NOMO-1 treated with dmso at 0.1 percent for 144 hours (cell line): ENCODE measurements around the gene SMCHD1.
"Not testable (repeated sequence)": the region's sequence is repeated elsewhere in the genome, so short reads cannot be mapped to it uniquely, and the experiment has no call there.

Experiments used
- DNase-seq: peaks from one replicate; lab custom pipeline; 2025; ENCODE audit not compliant: unreplicated experiment; lab: John Stamatoyannopoulos, UW

Gene SMCHD1

DNA sequence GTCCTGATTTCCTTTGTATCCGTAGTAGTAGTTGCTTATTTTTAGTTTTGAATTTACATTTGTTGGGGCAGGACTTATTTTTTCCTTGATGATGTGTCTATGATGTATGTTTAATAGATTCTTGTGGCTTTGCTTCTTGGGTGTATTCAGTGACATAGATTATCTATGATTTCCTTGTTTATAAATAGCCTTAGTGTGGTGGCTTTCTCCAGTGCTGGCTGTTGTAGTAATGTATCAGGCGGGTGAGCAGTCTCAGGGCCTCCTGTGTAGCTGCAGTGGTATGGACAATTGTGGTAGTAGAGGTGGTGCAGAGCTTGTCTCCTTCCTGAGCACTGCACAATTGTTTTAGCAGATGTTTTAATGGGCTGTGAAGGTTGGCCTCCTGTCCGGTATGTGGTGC lies 60.5 kb downstream of the SMCHD1 start:
- no peak for DNase-seq

DNA sequence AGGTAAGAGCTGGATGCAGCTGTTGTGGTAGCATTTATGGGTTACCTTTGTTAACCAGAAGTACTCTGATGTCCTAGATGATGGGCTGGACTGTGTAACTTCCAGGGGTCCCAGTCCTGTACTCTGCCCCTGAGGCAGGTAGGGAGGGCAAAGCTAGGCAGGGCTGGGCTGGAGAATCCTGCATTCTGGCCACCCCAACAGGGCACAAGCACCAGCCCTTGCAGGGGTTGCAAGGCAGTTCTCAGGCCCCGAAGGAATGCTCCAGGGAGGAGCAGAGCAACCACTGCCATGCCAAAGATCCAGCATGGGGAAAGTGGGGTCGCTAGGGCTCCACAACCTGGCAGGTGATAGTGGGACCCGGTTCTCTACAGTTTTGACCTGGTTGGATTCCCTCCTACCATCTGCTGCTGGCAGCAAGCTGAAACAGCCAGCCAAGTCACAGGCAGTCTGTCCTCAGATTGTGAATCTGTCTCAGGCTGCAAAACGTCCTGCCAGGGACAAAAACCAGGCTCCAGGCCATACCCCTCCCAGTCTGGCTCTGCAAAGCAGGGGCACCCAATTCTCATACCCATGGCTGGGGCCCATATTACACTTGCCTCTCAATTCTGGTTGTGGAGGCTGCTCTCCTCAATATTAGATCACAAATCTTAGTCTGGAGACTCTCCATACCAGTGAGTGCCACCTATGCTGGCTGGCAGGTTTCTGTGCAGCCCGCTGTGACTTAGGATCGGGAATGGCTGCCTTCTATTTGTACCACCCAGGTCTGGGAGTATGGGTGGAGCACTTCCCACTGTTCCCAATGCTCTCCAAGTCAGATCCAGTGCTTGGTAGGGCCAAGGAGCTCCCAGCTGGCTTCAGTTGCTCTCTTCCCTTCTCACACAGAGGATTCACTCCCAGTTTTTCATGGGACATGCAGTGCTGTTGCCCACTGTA lies 61.1 kb downstream of the SMCHD1 start:
- no peak for DNase-seq

DNA sequence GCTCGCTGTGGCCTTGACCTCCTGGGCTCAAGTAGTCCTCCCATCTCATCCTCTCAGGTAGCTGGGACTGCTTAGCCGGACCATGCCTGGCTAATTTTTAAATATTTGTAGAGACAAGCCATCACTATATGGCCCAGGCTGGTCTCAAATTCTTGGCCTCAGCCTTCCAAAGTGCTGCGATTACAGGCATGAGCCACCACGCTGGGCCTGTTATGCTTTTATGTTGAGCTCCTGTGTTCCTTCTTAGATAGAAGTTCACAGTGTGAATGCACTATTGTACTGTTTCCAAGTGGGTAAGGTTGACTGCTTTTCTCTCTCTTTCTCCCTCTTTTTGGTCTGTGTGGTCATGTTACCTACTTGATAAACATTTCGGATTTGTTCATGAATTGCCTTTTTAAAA lies 61.9 kb downstream of the SMCHD1 start:
- no peak for DNase-seq

DNA sequence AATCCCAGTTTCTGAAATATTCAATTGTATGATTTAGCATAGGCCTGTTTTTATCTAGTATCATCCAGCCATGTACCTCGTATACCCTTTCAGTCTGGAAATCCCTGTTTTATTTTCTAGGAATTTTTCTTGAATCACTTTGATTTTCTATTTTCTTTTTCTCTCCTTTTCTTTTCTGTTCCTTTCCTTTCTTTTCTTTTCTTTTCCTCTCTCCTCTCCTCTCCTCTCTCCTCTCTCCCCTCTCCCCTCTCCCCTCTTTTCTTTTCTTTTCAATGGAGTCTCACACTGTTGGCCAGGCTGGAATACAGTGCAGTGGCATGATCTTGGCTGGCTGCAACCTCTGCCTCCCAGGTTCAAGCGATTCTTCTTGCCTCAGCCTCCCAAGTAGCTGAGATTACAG lies 63.5 kb downstream of the SMCHD1 start:
- no peak for DNase-seq

DNA sequence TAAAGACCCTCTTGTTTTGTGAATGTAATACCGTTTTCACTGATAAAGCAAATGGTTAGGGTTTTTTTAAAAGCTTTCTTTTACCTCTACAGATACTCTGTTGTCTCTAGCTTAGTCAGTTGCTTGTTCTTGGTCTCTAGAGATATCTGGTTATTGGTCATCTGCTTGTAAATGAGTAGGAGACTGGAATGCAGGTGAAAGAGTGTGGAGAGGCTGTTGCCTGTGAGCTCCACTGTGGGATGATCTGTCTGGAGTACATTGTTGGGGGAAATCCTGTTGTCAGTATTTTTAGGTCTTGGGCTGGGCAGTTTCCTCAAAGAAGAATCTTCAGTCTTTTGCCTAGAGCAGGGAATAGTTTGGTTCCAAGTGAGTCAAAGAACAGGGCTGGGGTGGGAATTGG lies 67.7 kb downstream of the SMCHD1 start:
- no peak for DNase-seq

DNA sequence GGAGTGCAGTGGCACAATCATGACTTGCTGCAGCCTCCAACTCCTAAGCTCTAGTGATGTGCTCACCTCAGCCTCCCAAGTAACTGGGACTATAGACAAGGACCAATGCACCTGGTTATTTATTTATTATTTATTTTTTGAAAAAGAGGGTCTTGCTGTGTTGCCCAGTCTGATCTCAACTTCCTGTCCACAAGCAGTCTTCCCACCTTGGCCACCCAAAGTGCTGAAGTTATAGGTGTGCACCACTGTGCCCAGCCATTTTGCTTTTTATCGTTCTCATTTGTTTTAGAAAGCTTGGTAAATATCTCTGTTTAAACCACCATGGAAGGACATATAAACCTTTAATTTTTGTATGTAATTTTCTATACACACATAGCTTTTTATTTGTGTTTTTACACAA lies 74.2 kb downstream of the SMCHD1 start:
- DNase-seq = no peak

DNA sequence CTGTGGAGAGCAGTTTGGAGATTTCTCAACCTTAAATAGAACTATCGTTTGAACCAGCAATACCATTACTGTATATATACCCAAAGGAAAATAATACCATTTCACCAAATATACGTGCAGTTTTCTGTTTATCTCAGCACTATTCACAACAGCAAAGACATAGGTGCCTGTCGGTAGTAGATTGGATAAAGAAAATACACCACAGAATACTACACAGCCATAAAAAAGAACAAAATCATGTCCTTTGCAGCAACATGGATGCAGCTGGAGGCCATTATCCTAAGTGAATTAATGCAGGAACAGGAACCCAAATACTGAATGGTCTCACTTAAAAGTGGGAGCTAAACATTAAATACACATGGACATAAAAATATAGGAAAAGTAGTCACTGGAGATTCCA lies 81.3 kb downstream of the SMCHD1 start:
- DNase-seq = no peak

DNA sequence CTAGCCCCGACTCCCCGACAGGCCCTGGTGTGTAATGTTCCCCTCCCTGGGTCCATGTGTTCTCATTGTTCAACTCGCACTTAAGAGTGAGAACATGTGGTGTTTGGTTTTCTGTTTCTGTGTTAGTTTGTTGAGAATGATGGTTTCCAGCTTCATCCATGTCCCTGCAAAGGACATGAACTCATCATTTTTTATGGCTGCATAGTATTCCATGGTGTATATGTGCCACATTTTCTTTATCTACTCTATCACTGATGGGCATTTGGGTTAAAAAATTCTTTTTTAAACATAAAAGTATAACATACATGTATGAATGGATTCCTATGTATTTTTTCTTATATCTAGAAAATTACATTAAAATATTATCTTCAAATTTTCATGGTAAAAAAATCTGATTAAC lies 84.6 kb downstream of the SMCHD1 start:
- DNase-seq = not testable (repeated sequence)

DNA sequence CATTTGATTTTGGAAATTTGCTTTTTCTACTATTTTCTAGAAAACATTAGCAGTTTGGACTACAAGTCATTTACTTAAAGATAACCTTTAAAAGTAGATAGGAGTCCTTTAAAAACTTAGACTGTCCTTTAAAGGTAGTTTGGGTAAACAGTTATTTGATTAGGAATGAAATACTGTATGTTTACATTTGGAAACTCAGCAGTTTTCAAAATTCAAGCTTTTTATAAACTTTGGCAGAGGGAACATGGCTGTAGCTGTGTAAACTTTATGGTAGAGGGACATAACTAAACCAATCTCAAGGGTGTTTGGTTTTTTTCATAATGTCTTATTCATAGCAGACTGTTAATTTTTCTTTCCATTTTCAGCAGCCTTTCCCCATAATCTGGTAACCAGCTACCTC lies 90.7 kb downstream of the SMCHD1 start:
- no peak for DNase-seq

GRCh38 chr18:2758309-2758708 lies 102.8 kb downstream of the SMCHD1 start:
- DNase-seq = no peak

DNA sequence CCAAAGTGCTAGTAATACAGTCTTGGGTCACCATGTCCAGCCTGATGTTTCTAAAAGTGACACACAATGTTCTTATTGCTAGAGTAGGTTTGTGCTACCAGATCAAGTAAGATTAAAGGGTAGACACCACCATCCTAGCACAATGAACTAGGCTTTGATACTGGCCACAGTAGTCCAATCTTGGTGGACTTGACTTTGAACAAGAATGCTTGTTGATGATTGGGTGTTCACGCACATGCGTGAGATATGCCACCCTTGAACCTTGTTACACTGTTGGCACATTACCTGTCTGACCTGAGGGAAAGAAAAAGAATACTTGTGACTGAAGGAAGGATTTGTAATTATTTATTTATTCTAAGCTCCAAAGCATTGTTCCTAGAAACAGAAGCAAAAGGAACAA lies 119.1 kb downstream of the SMCHD1 start:
- DNase-seq = no peak

DNA sequence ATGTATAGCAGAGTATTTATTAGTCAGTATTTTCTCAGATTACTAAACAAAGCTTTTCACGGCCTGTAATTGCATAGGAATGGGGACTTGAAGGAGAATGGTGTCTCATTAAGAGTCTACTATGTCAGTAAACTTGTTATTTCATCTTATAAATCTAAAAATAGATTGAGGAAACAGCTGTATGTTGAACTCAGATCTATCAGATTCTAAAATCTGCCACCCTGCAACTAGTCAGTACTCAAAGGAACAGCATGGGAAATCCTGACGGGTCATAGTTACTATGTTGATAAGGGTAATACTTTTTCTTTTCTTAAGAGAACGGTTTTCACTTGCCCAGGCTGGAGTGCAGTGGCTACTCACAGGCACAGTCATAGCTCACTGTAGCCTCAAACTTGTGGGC lies 121.1 kb downstream of the SMCHD1 start:
- no peak for DNase-seq

GRCh38 chr18:2777241-2777640 lies 121.7 kb downstream of the SMCHD1 start:
- DNase-seq = no peak

DNA sequence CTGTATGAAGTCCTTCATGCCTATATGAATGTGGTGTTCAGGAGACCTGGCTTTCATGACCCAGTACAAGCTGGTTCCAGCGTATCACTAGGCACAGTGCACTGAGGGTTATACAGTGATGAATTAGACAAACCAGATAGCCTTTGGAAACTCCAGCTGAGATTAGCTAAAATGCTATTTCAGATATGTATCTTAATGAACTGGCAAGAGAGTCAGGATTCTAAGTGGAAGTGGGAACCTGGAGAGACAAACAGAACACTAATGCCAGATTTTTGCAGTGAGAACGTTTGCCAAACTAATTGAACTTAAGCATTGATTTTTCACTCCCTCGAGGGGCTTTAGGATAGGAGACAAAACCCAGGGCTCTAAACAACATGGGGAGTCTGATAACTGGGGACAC lies 125.2 kb downstream of the SMCHD1 start:
- DNase-seq = no peak

DNA sequence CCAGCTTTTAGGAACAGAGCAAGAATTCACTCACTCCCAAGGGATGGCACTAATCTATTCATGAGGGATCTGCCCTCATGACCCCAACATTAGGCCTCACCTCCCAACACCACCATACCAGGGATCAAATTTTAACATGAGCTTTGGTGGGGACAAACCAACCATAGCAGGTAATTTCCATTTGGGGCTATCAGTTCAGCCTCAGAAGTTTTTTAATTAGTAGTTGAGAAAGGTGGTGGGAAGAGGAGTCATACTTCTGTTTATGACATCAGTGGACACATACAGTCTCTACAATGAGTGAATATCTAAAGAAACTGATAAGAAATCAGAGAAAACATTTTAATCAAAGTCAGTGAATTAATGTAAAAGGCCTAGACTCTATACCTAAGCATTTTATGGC lies 131.7 kb downstream of the SMCHD1 start:
- no peak for DNase-seq

DNA sequence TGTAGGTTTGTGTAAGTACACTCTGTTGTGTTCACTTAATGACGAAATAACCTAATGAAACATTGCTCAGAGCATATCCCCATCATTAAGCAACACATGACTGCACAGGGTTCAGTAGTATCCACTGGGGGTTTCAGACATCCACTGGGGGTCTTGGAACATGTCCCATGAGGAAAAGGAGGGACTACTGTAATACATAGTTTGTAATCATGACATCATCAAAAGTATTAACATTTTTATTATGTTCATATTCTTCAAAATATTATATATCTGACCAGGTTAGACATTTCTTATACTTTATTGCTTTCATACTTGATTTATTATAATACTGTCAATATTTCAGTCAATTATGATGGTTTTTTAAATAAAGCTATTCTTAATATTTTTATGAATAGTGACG lies 136.9 kb downstream of the SMCHD1 start:
- DNase-seq = no peak

- DNase-seq = no peak
These were observed 138.6 kb downstream of the SMCHD1 start for GRCh38 chr18:2794159-2794558.

GRCh38 chr18:2797951-2798350 lies 142.4 kb downstream of the SMCHD1 start:
- DNase-seq = no peak

DNA sequence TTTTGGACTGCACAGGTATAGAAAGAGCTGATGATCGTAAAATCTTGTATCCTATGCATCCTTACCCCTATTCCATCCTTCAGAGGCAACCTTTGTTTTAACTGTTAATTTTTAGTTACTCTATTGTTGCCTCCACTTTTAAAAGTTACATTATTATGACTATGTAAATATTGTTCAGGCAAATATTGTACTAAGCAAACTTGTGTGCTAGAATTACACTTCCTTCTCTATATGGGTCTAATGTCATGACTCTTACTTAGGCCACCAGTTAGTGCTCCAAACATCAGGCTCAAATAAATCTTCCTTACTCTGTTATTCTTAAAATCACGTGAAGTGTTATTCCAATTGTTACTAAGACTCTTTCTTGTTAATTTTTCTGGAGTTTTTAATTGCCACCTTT lies 143.8 kb downstream of the SMCHD1 start:
- no peak for DNase-seq

DNA sequence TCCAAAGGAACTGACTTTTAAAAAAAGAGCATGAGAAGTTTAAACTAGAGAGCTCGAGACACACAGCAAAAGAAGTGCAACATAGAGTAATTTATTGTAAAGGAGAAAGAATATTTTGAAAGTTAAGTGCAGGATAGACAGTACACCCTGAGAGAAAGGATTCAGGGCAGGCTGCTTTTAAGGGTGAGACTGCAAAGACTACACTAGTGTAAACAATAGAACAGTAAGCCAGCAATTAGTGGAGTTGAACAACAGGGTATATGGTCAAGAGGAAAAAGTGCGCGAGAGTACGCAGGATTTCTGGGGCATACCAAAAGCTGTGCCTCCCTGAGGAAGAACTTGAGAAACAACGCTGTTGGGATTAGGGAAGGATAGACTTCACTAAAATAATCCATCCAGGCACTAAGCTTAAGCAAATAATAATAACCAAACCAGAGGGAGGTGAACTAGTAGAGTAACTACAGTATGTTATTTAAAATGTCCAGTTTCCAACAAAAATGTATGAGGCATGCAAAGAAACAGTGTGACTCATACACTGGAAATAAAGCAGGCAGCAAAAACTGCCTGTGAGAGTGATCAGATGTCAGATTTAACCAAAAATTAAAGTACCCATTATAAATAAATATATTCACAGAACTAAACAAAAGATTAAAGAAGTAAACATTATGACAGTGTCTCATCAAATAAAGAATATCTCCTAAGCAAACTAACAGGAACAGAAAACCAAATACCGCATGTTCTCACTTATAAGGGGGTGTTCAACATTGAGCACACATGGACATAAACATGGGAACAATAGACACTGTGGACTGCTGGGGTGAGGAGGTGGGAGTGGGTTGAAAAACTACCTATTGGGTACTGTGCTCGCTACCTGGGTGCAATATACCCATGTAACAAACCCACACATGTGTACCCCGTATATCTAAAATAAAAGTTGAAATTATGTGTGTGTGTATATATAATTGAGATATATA lies 150.7 kb downstream of the SMCHD1 start:
- DNase-seq = no peak

- not testable (repeated sequence) for DNase-seq
These were observed 153.1 kb downstream of the SMCHD1 start for GRCh38 chr18:2808640-2809039.

DNA sequence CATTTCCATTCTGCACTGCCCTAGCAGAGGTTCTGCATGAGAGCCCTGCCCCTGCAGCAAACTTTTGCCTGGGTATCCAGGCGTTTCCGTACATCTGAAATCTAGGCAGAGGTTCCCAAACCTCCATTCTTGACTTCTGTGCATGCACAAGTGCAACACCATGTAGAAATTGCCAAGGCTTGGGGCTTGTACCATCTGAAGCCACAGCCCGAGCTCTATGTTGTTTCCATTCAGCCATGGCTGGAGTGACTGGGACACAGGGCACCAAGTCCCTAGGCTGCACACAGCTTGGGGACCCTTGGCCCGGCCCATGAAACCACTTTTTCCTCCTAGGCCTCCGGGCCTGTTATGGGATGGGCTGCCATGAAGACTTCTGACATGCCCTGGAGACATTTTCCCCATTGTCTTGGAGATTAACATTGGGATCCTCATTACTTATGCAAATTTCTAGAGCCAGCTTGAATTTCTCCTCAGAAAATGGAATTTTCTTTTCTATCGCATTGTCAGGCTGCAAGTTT lies 154.2 kb downstream of the SMCHD1 start:
- not testable (repeated sequence) for DNase-seq
